GM23338 (cell line): ENCODE data around the gene LMBRD1. TPM values are rescaled to one million over a fixed set of nuclear protein-coding genes. Genes with fewer than 3 reads are reported as not detected.

ENCODE experiments used
- ATAC-seq: fragments of 200-7000 bp; cut with Tn5 transposase; 3 replicates; pipeline ENCODE4 v1.9.1; 2020
- DNase-seq: peaks from one replicate; pipeline ENCODE4 v3.0.0-alpha.2; 2015; ENCODE audit warnings: low spot score
- H2AFZ ChIP-seq: fragments of 200-600 bp; sonication (generic); 2 replicates; pipeline ENCODE4 v1.8.0; 2016; ENCODE audit warnings: antibody characterized with exemption, mild to moderate bottlenecking, moderate library complexity
- H3F3A ChIP-seq: fragments of 200-600 bp; sonication (generic); replicated peaks from 2 replicates; pipeline ENCODE4 v1.8.0; 2017; ENCODE audit warnings: antibody characterized with exemption, mixed run types, low read depth
- H3K27ac ChIP-seq: fragments of 200-600 bp; sonication (generic); 2 replicates; pipeline ENCODE4 v1.6.1; 2016; ENCODE audit warnings: low read depth
- H3K27me3 ChIP-seq: fragments of 200-600 bp; sonication (generic); 2 replicates; pipeline ENCODE4 v1.8.0; 2016; ENCODE audit warnings: mild to moderate bottlenecking, mixed run types, moderate library complexity; ENCODE audit not compliant: insufficient read depth
- H3K36me3 ChIP-seq: fragments of 200-600 bp; sonication (generic); 2 replicates; pipeline ENCODE4 v1.8.0; 2016; ENCODE audit warnings: mild to moderate bottlenecking; ENCODE audit not compliant: insufficient read depth
- H3K4me1 ChIP-seq: fragments of 200-600 bp; sonication (generic); 2 replicates; pipeline ENCODE4 v1.8.0; 2016; ENCODE audit warnings: mild to moderate bottlenecking, moderate library complexity; ENCODE audit not compliant: insufficient read depth
- H3K4me2 ChIP-seq: fragments of 200-600 bp; sonication (generic); 2 replicates; pipeline ENCODE4 v1.7.1; 2017; ENCODE audit warnings: mixed run types
- H3K4me3 ChIP-seq: fragments of 200-600 bp; sonication (generic); 2 replicates; pipeline ENCODE4 v1.6.1; 2016; ENCODE audit warnings: mixed run types
- H3K79me2 ChIP-seq: fragments of 200-600 bp; sonication (generic); replicated peaks from 2 replicates; pipeline ENCODE4 v1.8.0; 2017; ENCODE audit warnings: mild to moderate bottlenecking; ENCODE audit not compliant: insufficient read depth
- H3K9me2 ChIP-seq: fragments of 200-600 bp; sonication (generic); 2 replicates; pipeline ENCODE4 v1.8.0; 2017; ENCODE audit not compliant: insufficient read depth
- H4K20me1 ChIP-seq: fragments of 200-600 bp; sonication (generic); replicated peaks from 2 replicates; pipeline ENCODE4 v1.8.0; 2017; ENCODE audit warnings: mild to moderate bottlenecking; ENCODE audit not compliant: insufficient read depth
- H3K27ac Mint-ChIP-seq: 2 replicates; pipeline ENCODE4 v1.8.0; 2020; ENCODE audit warnings: inconsistent platforms, mild to moderate bottlenecking, moderate library complexity, mixed read lengths
- H3K27me3 Mint-ChIP-seq: 3 replicates; pipeline ENCODE4 v1.8.0; 2022; ENCODE audit warnings: low read depth, mild to moderate bottlenecking, moderate library complexity, mixed read lengths, inconsistent platforms; ENCODE audit not compliant: insufficient read depth, poor library complexity
- H3K36me3 Mint-ChIP-seq: 3 replicates; pipeline ENCODE4 v1.8.0; 2021; ENCODE audit warnings: low read depth, mild to moderate bottlenecking, inconsistent platforms, moderate library complexity, mixed read lengths
- H3K4me1 Mint-ChIP-seq: 3 replicates; pipeline ENCODE4 v1.8.0; 2020; ENCODE audit warnings: mild to moderate bottlenecking, inconsistent platforms, mixed read lengths
- H3K4me3 Mint-ChIP-seq: 3 replicates; pipeline ENCODE4 v1.8.0; 2021; ENCODE audit warnings: moderate library complexity, mild to moderate bottlenecking, inconsistent platforms, mixed read lengths
- H3K9me3 Mint-ChIP-seq: 3 replicates; pipeline ENCODE4 v1.8.0; 2020; ENCODE audit warnings: moderate library complexity, mild to moderate bottlenecking, inconsistent platforms, mixed read lengths
- CTCF ChIP-seq, 2 experiments: fragments of 200-600 bp in 1 of 2; sonication (generic) in 1 of 2; conservative IDR thresholded peaks; 2 replicates each; pipeline versions ENCODE4 v1.5.1 to v1.6.1; 2016 to 2017; ENCODE audit warnings: antibody characterized with exemption in 2 of 2, low read depth in 2 of 2, mild to moderate bottlenecking in 2 of 2, moderate library complexity in 1 of 2
- ETS1 ChIP-seq: IDR thresholded peaks from 2 replicates; pipeline ENCODE4 v1.6.1; 2016; ENCODE audit warnings: antibody characterized with exemption
- EZH2 ChIP-seq: fragments of 200-600 bp; sonication (generic); IDR thresholded peaks from one replicate; pipeline ENCODE4 v1.8.0; 2017; ENCODE audit warnings: antibody characterized with exemption, mild to moderate bottlenecking, low read depth; ENCODE audit not compliant: unreplicated experiment
- JUNB ChIP-seq: IDR thresholded peaks from one replicate; pipeline ENCODE4 v1.6.1; 2016; ENCODE audit warnings: antibody characterized with exemption; ENCODE audit not compliant: unreplicated experiment
- REST ChIP-seq: IDR thresholded peaks from one replicate; pipeline ENCODE4 v1.6.1; 2018; ENCODE audit warnings: antibody characterized with exemption; ENCODE audit not compliant: unreplicated experiment
- STAT1 ChIP-seq: IDR thresholded peaks from one replicate; pipeline ENCODE4 v1.6.1; 2016; ENCODE audit warnings: antibody characterized with exemption; ENCODE audit not compliant: unreplicated experiment
- ZNF114 ChIP-seq: fragments of 250-450 bp; sonication (Bioruptor Pico); IDR thresholded peaks from 2 replicates; pipeline ENCODE4 v1.5.0; 2020; ENCODE audit warnings: mild to moderate bottlenecking, moderate library complexity
- ZNF331 ChIP-seq: fragments of 250-450 bp; sonication (Bioruptor Pico); IDR thresholded peaks from 2 replicates; pipeline ENCODE4 v1.5.0; 2020; ENCODE audit warnings: low read depth, mild to moderate bottlenecking, moderate library complexity
- ZNF462 ChIP-seq: fragments of 250-450 bp; sonication (Bioruptor Pico); IDR thresholded peaks from 2 replicates; pipeline ENCODE4 v1.5.0; 2020; ENCODE audit warnings: mild to moderate bottlenecking, moderate library complexity
- polyA plus RNA-seq: library from polyadenylated mRNA; unstranded; fragments of >200 nt; fragmentation: Nextera tagmentation; extraction: Ambion mirVana; gene quantifications from 2 replicates; pipeline ENCODE4 v1.2.1, GENCODE V29; 2016
- total RNA-seq: library from RNA; depleted of rRNA; stranded (reverse); fragments of >200 nt; shearing (Covaris generic); gene quantifications from 2 replicates; pipeline ENCODE4 v1.2.3, GENCODE V29; 2014

The LMBRD1 gene
- total and polyA plus RNA-seq, 2 experiments from 2014 or later, result 20.3 to 21.0 TPM

GRCh38 chr6:69673298-69673697 is 123.5 kb downstream of the LMBRD1 start:
- H3K4me1 Mint-ChIP-seq, result no peaks in the 10 kb centered on the region
- TF ChIP-seq EZH2 (no peak), ZNF462 (CRISPR knock-in tag) (no peak)

GRCh38 chr6:69668916-69669315 is 127.9 kb downstream of the LMBRD1 start:
- Histone ChIP-seq H3K9me2 (peaks cover 4% of the 10 kb centered on the region; the same call in 1 of the 2 replicates), H2AFZ (no peak overlapping the region), H3K4me1 (no peaks in the 10 kb centered on the region), H3F3A (no peaks in the 10 kb centered on the region), H4K20me1 (no peaks in the 10 kb centered on the region), H3K4me3 (no peak overlapping the region), H3K36me3 (no peaks in the 10 kb centered on the region), H3K27me3 (no peaks in the 10 kb centered on the region), H3K4me2 (no peak overlapping the region), H3K27ac (no peak overlapping the region), H3K79me2 (no peaks in the 10 kb centered on the region)
- no peaks in the 10 kb centered on the region; the same call in 2 of the 3 replicates for H3K9me3 Mint-ChIP-seq
- no peak overlapping the region for H3K4me3 Mint-ChIP-seq
- no peak for DNase-seq
- no peaks in the 10 kb centered on the region for H3K4me1 Mint-ChIP-seq
- no peak overlapping the region for H3K27ac Mint-ChIP-seq
- H3K36me3 Mint-ChIP-seq, result no peaks in the 10 kb centered on the region
- ATAC-seq, result no peak
- H3K27me3 Mint-ChIP-seq, result peaks cover 2% of the 10 kb centered on the region
- TF ChIP-seq EZH2, result no peak
- TF ChIP-seq ETS1, result no peak
- TF ChIP-seq ZNF114 (CRISPR knock-in tag), result no peak
- no peak for TF ChIP-seq STAT1
- no peak for TF ChIP-seq ZNF331 (CRISPR knock-in tag)
- TF ChIP-seq JUNB, result no peak
- TF ChIP-seq CTCF (conservative IDR thresholded peaks at IDR 0.05; ENCODE audit: low read depth in 2 of 2), result no peak
- TF ChIP-seq REST, result no peak

More at GRCh38 chr6:69673298-69673697, 123.5 kb downstream of the LMBRD1 start:
- Mint-ChIP-seq H3K36me3 (0 out of 3 replicates have a peak, but pooled peaks cover 5% of the 10 kb centered on the region), H3K27me3 (no peaks in the 10 kb centered on the region), H3K27ac (no peak overlapping the region), H3K4me3 (no peak overlapping the region), H3K9me3 (no peaks in the 10 kb centered on the region)
- Histone ChIP-seq H3K27ac (no peak overlapping the region), H3K79me2 (no peaks in the 10 kb centered on the region), H3K36me3 (no peaks in the 10 kb centered on the region), H3K4me2 (no peak overlapping the region), H3K4me3 (no peak overlapping the region), H3K4me1 (no peaks in the 10 kb centered on the region), H3F3A (no peaks in the 10 kb centered on the region), H3K27me3 (no peaks in the 10 kb centered on the region), H4K20me1 (no peaks in the 10 kb centered on the region), H3K9me2 (no peaks in the 10 kb centered on the region), H2AFZ (no peak overlapping the region)
- no peak for ATAC-seq
- no peak for DNase-seq
